ENCODE results near the gene PPP1R3G.
"Not testable (repeated sequence)": the region's sequence is repeated elsewhere in the genome, so short reads cannot be mapped to it uniquely, and the experiment has no call there.

Gene PPP1R3G
- total RNA-seq, result 0 reads per million in 2 experiments

- DNase-seq (ENCODE audit: low read depth), result no peak
Observed at GRCh38 chr6:5084781-5085647, at the start of gene PPP1R3G. PPP1R3G (plus strand) TSS chr6:5085341; CDS start chr6:5085486, 145 bp downstream.

- no peak for DNase-seq (ENCODE audit: low read depth)
Observed at GRCh38 chr6:5036269-5036668, 48.9 kb upstream of the PPP1R3G start.

- no peak for DNase-seq (ENCODE audit: low read depth)
Observed at GRCh38 chr6:5041955-5042354, 43.2 kb upstream of the PPP1R3G start.

GRCh38 chr6:5042436-5042835 is 42.7 kb upstream of the PPP1R3G start:
- no peak for DNase-seq (ENCODE audit: low read depth)

- DNase-seq (ENCODE audit: low read depth), result no peak
Observed at GRCh38 chr6:5044866-5045265, 40.3 kb upstream of the PPP1R3G start.

GRCh38 chr6:5045416-5045815 is 39.7 kb upstream of the PPP1R3G start:
- no peak for DNase-seq (ENCODE audit: low read depth)

- DNase-seq (ENCODE audit: low read depth), result no peak
Observed at GRCh38 chr6:5046430-5046829, 38.7 kb upstream of the PPP1R3G start.

GRCh38 chr6:5050009-5050408 is 35.1 kb upstream of the PPP1R3G start:
- no peak for DNase-seq (ENCODE audit: low read depth)

- DNase-seq (ENCODE audit: low read depth), result no peak
Observed at GRCh38 chr6:5051394-5051793, 33.7 kb upstream of the PPP1R3G start.

GRCh38 chr6:5053038-5053437 is 32.1 kb upstream of the PPP1R3G start:
- no peak for DNase-seq (ENCODE audit: low read depth)

- no peak for DNase-seq (ENCODE audit: low read depth)
Observed at GRCh38 chr6:5053864-5054244, 31.3 kb upstream of the PPP1R3G start.

GRCh38 chr6:5054245-5054873 is 30.8 kb upstream of the PPP1R3G start:
- DNase-seq (ENCODE audit: low read depth), result no peak

GRCh38 chr6:5055118-5055517 is 30.0 kb upstream of the PPP1R3G start:
- no peak for DNase-seq (ENCODE audit: low read depth)

GRCh38 chr6:5058254-5058653 is 26.9 kb upstream of the PPP1R3G start:
- no peak for DNase-seq (ENCODE audit: low read depth)

GRCh38 chr6:5059036-5059896 is 25.9 kb upstream of the PPP1R3G start:
- DNase-seq (ENCODE audit: low read depth), result no peak

- DNase-seq (ENCODE audit: low read depth), result not testable (repeated sequence)
Observed at GRCh38 chr6:5060439-5060838, 24.7 kb upstream of the PPP1R3G start.

GRCh38 chr6:5061152-5061551 is 24.0 kb upstream of the PPP1R3G start:
- no peak for DNase-seq (ENCODE audit: low read depth)

- no peak for DNase-seq (ENCODE audit: low read depth)
Observed at GRCh38 chr6:5063617-5064016, 21.5 kb upstream of the PPP1R3G start.

- DNase-seq (ENCODE audit: low read depth), result no peak
Observed at GRCh38 chr6:5066456-5067093, 18.6 kb upstream of the PPP1R3G start.

- no peak for DNase-seq (ENCODE audit: low read depth)
Observed at GRCh38 chr6:5067305-5067704, 17.8 kb upstream of the PPP1R3G start.

- no peak for DNase-seq (ENCODE audit: low read depth)
Observed at GRCh38 chr6:5068153-5068751, 16.9 kb upstream of the PPP1R3G start.

GRCh38 chr6:5071216-5071615 is 13.9 kb upstream of the PPP1R3G start:
- DNase-seq (ENCODE audit: low read depth), result no peak
